ENCODE results near the gene BCAR1.
"Not testable (repeated sequence)": the region's sequence is repeated elsewhere in the genome, so short reads cannot be mapped to it uniquely, and the experiment has no call there.

The BCAR1 gene

DNA sequence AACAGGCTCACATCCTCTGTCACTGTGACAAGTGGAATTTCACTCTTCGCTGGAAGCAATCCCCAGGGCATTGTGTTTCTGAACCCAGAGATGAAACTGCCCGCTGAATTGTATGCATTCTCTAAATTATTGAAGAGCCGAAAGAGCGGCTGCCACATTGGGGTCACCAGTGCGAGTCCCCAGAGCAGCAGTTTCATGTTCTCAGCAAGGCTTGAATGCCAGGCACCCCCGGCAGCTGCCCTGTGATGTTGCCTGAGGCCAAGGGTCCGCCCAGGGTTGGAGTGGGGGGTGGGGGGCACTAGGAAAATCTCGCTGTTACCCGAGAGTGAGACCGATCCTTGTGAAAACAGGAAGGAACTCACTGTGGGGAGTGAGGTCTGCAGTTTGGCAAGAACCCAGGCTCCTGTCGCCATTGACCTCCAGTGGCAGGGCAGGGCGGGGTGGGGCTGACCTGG, 20.7 kb upstream of the BCAR1 start:
- H3K4me3 ChIP-seq (ENCODE audit: low read depth, low read length) = no peak overlapping the region
- TF ChIP-seq, protein P1, sequence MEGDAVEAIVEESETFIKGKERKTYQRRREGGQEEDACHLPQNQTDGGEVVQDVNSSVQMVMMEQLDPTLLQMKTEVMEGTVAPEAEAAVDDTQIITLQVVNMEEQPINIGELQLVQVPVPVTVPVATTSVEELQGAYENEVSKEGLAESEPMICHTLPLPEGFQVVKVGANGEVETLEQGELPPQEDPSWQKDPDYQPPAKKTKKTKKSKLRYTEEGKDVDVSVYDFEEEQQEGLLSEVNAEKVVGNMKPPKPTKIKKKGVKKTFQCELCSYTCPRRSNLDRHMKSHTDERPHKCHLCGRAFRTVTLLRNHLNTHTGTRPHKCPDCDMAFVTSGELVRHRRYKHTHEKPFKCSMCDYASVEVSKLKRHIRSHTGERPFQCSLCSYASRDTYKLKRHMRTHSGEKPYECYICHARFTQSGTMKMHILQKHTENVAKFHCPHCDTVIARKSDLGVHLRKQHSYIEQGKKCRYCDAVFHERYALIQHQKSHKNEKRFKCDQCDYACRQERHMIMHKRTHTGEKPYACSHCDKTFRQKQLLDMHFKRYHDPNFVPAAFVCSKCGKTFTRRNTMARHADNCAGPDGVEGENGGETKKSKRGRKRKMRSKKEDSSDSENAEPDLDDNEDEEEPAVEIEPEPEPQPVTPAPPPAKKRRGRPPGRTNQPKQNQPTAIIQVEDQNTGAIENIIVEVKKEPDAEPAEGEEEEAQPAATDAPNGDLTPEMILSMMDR (IDR thresholded peaks at IDR 0.05; ENCODE audit: low read depth, low read length, missing control alignments) = no peak
- in situ Hi-C loops (cut with HindIII; ENCODE audit: low sequenced_read_pairs) = no loop called here
- no peak for DNase-seq (ENCODE audit: low read depth)

- no peak overlapping the region for H3K4me3 ChIP-seq (ENCODE audit: low read depth, low read length)
- DNase-seq (ENCODE audit: low read depth) = no peak
- in situ Hi-C loops (cut with HindIII; ENCODE audit: low sequenced_read_pairs) = no loop called here
- TF ChIP-seq, protein P1 (IDR thresholded peaks at IDR 0.05; ENCODE audit: low read depth, low read length, missing control alignments) = no peak
Observed at GRCh38 chr16:75271441-75272096, 20.1 kb upstream of the BCAR1 start.

- DNase-seq (ENCODE audit: low read depth); in situ Hi-C loops (cut with HindIII; ENCODE audit: low sequenced_read_pairs); H3K4me3 ChIP-seq (ENCODE audit: low read depth, low read length): not testable (repeated sequence)
Observed at GRCh38 chr16:75269358-75269757, 17.9 kb upstream of the BCAR1 start.

DNA sequence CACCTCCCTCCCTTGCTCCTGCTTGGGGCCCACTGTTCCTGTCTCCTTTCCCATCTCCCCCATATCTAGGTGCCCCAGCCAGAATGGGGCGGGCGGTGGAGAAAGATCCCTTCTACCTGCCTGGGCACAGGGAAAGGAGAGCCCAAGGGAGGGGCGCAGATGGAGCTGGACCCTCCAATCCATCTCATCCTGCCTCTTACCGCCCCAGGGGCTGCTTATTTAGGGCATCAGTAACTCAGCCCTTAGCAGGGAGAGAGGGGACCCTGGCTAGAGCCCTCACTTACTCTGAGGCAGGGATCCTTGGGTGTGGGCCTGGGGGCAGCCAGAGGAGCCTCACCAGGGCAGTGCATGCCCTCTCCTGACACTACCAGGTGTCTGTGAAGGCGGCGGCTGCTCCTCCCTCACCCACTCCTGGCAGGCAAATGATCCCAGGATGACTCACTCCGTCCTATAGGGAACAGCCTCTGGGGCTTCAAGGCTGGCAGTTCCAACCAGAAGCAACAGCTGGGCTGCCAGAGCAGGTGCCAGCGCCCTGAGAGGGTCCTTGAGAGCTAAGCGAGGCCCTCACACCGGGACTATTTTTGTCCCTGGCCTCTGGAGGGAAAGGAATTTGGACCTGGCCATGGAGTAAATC, 16.3 kb upstream of the BCAR1 start:
- H3K4me3 ChIP-seq (ENCODE audit: low read depth, low read length) = no peak overlapping the region
- DNase-seq (ENCODE audit: low read depth) = no peak
- TF ChIP-seq, protein P1 (IDR thresholded peaks at IDR 0.05; ENCODE audit: low read depth, low read length, missing control alignments) = no peak
- in situ Hi-C loops (cut with HindIII; ENCODE audit: low sequenced_read_pairs) = no loop called here

DNA sequence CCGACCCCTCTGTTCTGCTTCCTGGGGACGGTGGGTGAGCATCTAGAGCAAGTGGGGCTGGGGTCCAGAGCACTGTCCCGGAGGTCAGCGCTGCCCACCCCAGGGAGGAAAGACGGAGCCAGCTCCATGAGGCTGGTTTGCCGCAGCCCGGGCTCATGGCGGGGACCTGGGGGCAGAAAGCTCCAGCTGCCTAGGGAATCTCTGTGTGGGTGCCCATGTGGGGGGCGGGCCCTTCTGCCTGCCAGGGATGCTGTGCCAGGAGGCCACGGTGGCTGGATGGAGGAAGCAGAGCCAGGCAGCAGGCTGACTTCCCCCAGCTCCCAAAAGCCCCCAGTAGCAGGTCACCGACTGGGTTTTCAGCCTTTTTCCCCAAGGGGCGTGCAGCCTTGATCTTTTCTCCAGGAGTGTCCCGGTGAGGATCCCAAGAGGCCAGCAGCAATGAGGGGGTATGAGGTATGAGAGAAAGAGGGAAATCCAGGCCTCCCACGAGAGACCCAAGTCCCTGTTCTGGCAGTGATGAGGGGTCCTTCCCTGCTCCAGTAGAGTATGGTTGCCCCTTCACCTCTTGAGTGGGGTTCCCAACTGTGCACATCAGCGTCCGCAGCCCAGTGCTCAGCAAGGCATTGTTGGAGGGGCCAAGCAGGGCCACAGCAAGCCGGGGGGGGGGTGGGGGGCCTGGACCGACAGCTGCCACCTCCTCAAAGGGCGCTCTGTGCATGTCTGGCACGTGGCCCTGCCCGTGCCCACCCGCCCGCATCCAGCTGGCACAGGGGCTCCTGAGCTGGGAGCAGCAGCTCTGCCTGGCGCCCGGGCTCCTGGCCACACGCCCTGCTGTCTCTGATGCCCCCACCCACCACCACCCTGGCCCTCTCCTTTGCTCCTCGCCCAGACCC, 15.6 kb upstream of the BCAR1 start:
- in situ Hi-C loops (cut with HindIII; ENCODE audit: low sequenced_read_pairs) = no loop called here
- no peak overlapping the region for H3K4me3 ChIP-seq (ENCODE audit: low read depth, low read length)
- no peak for DNase-seq (ENCODE audit: low read depth)
- TF ChIP-seq, protein P1 (IDR thresholded peaks at IDR 0.05; ENCODE audit: low read depth, low read length, missing control alignments) = no peak

- no peak for DNase-seq (ENCODE audit: low read depth)
- in situ Hi-C loops (cut with HindIII; ENCODE audit: low sequenced_read_pairs) = no loop called here
- TF ChIP-seq, protein P1 (IDR thresholded peaks at IDR 0.05; ENCODE audit: low read depth, low read length, missing control alignments) = no peak
- peak overlapping the region; percentile 98 for H3K4me3 ChIP-seq (ENCODE audit: low read depth, low read length)
Observed at GRCh38 chr16:75265911-75266701, 14.7 kb upstream of the BCAR1 start.
